ENCODE data around the gene UQCC5. TPM values are rescaled to one million over a fixed set of nuclear protein-coding genes. Genes with fewer than 3 reads are reported as not detected.

Gene UQCC5
- polyA plus RNA-seq, 1 of the 3 experiments (the other 2 are of a cell fraction) = 124 TPM

DNA sequence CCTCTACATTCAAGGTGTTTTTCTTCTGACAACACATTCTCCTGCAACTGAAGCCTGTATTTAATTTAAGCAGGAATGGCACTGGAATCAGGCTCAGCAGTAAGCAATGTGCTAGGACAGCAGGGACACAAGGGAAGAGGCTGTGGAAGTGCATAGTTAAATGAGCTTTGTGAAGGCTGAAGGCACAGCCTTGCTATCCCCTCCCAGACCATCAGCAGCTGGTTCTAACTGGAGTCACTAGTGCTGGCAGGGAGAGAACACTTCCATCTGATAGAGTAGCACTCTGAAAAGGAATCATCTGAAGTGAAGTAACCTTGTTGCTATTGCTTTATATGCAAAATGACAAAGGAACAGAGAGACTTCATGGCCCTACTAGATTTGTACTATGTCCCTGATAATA is 14.7 kb downstream of the UQCC5 start:
- Histone ChIP-seq H3K27me3 (ENCODE audit: insufficient read depth) (no peaks in the 10 kb centered on the region), H3K4me1 (ENCODE audit: control insufficient read depth in 1 of 2, insufficient read depth in 2 of 2, low read depth in 1 of 2, low read length in 1 of 2) (peaks cover 0 to 10% of the 10 kb centered on the region in 2 experiments; a peak in 2 of 4 replicates), H3K4me3 (ENCODE audit: low read depth in 2 of 2, low read length in 1 of 2) (no peak overlapping the region), H3K4me2 (no peak overlapping the region), H4K20me1 (ENCODE audit: insufficient read depth) (0 out of 2 replicates have a peak, but pooled peaks cover 4% of the 10 kb centered on the region), H3K9ac (no peak overlapping the region), H3K9me2 (no peaks in the 10 kb centered on the region), H3K27ac (ENCODE audit: low read depth in 2 of 2, low read length in 1 of 2) (peak overlapping the region in 1 of 2 experiments; percentile 18; a peak in 1 of 4 replicates), H3F3A (replicated peaks; ENCODE audit: insufficient read depth) (peaks cover 24% of the 10 kb centered on the region), H3K79me2 (ENCODE audit: insufficient read depth) (peaks cover 10% of the 10 kb centered on the region; the same call in 1 of the 2 replicates), H3K36me3 (replicated peaks in 1 of 2; ENCODE audit: control insufficient read depth in 1 of 2, insufficient read depth in 2 of 2, low read length in 1 of 2) (peaks cover 63 to 72% of the 10 kb centered on the region in 2 experiments), H2AFZ (ENCODE audit: low read depth) (no peak overlapping the region), H3K9me3 (no peaks in the 10 kb centered on the region)
- CTCF ChIA-PET = interaction anchor here (0.9 to 3.5 kb wide), 2 partner anchors 69 to 79 kb away, joined by 3 to 17 read pairs; no protein-coding TSS in a partner anchor
- POLR2A ChIA-PET = interaction anchor here (0.9 kb wide), 1 partner anchor 15 kb away, joined by 3 read pairs; the partner anchor contains the start of gene UQCC5
- TF ChIP-seq MEF2A (IDR thresholded peaks at IDR 0.05; ENCODE audit: borderline replicate concordance, low read depth) = no peak
- no peak for TF ChIP-seq RCOR1 (IDR thresholded peaks at IDR 0.05; ENCODE audit: low read length)
- no peak for TF ChIP-seq GATA2 (CRISPR knock-in tag; IDR thresholded peaks at IDR 0.05)
- no peak for TF ChIP-seq EP300 (IDR thresholded peaks at IDR 0.05; ENCODE audit: borderline replicate concordance in 1 of 2, low read depth in 1 of 2, low read length in 1 of 2)
- no peak for TF ChIP-seq TEAD4 (IDR thresholded peaks at IDR 0.05; ENCODE audit: borderline replicate concordance, insufficient read depth)
- no peak for TF ChIP-seq RAD21 (IDR thresholded peaks at IDR 0.05; ENCODE audit: low read length)
- TF ChIP-seq RFX5 (IDR thresholded peaks at IDR 0.05; ENCODE audit: low read length) = no peak
- no peak for TF ChIP-seq POLR2AphosphoS5 (IDR thresholded peaks at IDR 0.05; ENCODE audit: low read depth, low read length)
- TF ChIP-seq, protein P1, sequence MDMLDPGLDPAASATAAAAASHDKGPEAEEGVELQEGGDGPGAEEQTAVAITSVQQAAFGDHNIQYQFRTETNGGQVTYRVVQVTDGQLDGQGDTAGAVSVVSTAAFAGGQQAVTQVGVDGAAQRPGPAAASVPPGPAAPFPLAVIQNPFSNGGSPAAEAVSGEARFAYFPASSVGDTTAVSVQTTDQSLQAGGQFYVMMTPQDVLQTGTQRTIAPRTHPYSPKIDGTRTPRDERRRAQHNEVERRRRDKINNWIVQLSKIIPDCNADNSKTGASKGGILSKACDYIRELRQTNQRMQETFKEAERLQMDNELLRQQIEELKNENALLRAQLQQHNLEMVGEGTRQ (IDR thresholded peaks at IDR 0.05; ENCODE audit: borderline replicate concordance, low read depth, low read length) = no peak
- TF ChIP-seq NFIC (IDR thresholded peaks at IDR 0.05; ENCODE audit: borderline replicate concordance) = no peak
- TF ChIP-seq FOXM1 (IDR thresholded peaks at IDR 0.05; ENCODE audit: low read depth) = no peak
- TF ChIP-seq FOSL2 (IDR thresholded peaks at IDR 0.05; ENCODE audit: borderline replicate concordance, low read depth) = no peak
- TF ChIP-seq, protein P2, sequence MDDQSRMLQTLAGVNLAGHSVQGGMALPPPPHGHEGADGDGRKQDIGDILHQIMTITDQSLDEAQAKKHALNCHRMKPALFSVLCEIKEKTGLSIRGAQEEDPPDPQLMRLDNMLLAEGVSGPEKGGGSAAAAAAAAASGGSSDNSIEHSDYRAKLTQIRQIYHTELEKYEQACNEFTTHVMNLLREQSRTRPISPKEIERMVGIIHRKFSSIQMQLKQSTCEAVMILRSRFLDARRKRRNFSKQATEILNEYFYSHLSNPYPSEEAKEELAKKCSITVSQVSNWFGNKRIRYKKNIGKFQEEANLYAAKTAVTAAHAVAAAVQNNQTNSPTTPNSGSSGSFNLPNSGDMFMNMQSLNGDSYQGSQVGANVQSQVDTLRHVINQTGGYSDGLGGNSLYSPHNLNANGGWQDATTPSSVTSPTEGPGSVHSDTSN (IDR thresholded peaks at IDR 0.05) = no peak
- TF ChIP-seq, protein P3, sequence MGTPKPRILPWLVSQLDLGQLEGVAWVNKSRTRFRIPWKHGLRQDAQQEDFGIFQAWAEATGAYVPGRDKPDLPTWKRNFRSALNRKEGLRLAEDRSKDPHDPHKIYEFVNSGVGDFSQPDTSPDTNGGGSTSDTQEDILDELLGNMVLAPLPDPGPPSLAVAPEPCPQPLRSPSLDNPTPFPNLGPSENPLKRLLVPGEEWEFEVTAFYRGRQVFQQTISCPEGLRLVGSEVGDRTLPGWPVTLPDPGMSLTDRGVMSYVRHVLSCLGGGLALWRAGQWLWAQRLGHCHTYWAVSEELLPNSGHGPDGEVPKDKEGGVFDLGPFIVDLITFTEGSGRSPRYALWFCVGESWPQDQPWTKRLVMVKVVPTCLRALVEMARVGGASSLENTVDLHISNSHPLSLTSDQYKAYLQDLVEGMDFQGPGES (IDR thresholded peaks at IDR 0.05; ENCODE audit: low read depth, low read length) = no peak
- TF ChIP-seq RXRA (IDR thresholded peaks at IDR 0.05; ENCODE audit: borderline replicate concordance, low read depth) = no peak
- TF ChIP-seq, protein P4, sequence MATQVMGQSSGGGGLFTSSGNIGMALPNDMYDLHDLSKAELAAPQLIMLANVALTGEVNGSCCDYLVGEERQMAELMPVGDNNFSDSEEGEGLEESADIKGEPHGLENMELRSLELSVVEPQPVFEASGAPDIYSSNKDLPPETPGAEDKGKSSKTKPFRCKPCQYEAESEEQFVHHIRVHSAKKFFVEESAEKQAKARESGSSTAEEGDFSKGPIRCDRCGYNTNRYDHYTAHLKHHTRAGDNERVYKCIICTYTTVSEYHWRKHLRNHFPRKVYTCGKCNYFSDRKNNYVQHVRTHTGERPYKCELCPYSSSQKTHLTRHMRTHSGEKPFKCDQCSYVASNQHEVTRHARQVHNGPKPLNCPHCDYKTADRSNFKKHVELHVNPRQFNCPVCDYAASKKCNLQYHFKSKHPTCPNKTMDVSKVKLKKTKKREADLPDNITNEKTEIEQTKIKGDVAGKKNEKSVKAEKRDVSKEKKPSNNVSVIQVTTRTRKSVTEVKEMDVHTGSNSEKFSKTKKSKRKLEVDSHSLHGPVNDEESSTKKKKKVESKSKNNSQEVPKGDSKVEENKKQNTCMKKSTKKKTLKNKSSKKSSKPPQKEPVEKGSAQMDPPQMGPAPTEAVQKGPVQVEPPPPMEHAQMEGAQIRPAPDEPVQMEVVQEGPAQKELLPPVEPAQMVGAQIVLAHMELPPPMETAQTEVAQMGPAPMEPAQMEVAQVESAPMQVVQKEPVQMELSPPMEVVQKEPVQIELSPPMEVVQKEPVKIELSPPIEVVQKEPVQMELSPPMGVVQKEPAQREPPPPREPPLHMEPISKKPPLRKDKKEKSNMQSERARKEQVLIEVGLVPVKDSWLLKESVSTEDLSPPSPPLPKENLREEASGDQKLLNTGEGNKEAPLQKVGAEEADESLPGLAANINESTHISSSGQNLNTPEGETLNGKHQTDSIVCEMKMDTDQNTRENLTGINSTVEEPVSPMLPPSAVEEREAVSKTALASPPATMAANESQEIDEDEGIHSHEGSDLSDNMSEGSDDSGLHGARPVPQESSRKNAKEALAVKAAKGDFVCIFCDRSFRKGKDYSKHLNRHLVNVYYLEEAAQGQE (IDR thresholded peaks at IDR 0.05; ENCODE audit: low read depth, low read length) = no peak
- TF ChIP-seq JUND (IDR thresholded peaks at IDR 0.05) = no peak
- TF ChIP-seq CHD2 (IDR thresholded peaks at IDR 0.05; ENCODE audit: low read length, partially characterized antibody) = no peak
- no peak for DNase-seq

Measured in SK-N-SH (cell line).